Measurements from ENCODE around the gene TSGA10IP. TPM values are rescaled to one million over a fixed set of nuclear protein-coding genes. Genes with fewer than 3 reads are reported as not detected.

TSGA10IP gene
- total and polyA plus RNA-seq, 11 donors: 0.51 TPM; not detected in 10

DNA sequence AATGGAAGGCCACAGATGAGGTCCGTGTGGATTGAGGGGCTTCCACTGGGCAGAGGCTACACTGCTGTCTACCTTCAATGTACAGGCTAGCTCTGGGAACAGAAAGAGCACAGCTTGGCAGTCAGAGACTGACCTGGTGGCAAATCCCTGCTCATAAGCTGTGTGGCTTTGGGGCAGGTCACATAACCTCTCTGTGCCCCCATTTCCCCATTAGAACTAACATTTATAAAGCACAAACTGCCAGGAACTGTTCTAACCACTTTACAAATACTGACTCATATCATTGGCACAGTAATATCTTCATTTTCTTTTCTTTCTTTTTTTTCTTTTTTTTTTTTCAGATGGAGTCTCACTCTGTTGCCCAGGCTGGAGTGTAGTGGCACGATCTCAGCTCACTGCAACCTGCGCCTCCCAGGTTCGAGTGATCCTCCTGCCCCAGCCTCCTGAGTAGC, 48.2 kb upstream of the TSGA10IP start:
- Histone ChIP-seq H3K36me3 (no peaks in the 10 kb centered on the region), H3K27ac (no peak overlapping the region), H3K27me3 (peaks cover 0 to 15% (median 0%) of the 10 kb centered on the region in 9 donors), H3K9me3 (no peaks in the 10 kb centered on the region), H3K4me1 (peaks cover 7 to 56% (median 40%) of the 10 kb centered on the region in 12 donors), H3K4me3 (no peak overlapping the region)
- intact Hi-C loops (cut with DNase I): no loop called here
- 93 to 95% (median 94%) methylated on average over 4 of the region's 4 CpGs for WGBS, 4 donors
- TF ChIP-seq, protein P1, sequence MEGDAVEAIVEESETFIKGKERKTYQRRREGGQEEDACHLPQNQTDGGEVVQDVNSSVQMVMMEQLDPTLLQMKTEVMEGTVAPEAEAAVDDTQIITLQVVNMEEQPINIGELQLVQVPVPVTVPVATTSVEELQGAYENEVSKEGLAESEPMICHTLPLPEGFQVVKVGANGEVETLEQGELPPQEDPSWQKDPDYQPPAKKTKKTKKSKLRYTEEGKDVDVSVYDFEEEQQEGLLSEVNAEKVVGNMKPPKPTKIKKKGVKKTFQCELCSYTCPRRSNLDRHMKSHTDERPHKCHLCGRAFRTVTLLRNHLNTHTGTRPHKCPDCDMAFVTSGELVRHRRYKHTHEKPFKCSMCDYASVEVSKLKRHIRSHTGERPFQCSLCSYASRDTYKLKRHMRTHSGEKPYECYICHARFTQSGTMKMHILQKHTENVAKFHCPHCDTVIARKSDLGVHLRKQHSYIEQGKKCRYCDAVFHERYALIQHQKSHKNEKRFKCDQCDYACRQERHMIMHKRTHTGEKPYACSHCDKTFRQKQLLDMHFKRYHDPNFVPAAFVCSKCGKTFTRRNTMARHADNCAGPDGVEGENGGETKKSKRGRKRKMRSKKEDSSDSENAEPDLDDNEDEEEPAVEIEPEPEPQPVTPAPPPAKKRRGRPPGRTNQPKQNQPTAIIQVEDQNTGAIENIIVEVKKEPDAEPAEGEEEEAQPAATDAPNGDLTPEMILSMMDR (IDR thresholded peaks at IDR 0.05): no peak
- no peak for TF ChIP-seq POLR2A (IDR thresholded peaks at IDR 0.05)
- no peak for ATAC-seq
- DNase-seq: no peak

DNA sequence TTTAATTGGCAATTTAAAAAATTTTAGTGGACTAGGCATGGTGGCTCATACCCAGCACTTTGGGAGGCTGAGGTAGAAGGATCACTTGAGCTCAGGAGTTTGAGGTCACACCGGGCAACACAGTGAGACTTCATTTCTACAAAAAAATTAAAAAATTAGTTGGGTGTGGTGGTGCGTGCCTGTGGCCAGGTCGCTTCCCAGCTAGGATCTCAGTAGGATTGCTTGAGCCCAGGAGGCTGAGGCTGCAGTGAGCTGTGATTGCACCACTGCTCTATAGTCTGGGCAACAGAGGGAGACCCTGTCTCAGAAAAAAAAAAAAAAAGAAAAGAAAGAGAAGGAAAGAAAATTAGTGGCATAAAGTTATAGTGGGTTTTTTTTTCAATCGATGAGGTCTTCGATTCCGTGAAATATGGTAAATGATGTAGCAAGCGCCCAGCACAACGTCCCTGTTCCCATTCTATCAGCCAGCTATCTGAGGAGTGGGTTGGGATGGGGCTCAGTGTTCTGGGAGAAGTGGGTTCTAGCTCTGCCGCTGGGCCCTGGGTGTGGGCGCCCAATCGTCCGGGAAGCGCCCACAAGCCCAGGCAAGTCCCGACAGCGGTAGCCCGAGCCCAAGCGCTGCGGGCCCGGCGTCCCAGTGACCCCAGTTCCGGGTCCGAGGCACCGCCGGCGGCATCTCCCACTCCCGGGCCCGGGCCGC, 46.5 kb upstream of the TSGA10IP start:
- TF ChIP-seq, protein P1 (IDR thresholded peaks at IDR 0.05): no peak
- TF ChIP-seq POLR2A (IDR thresholded peaks at IDR 0.05): no peak
- DNase-seq: no peak
- Histone ChIP-seq H3K27me3 (peaks cover 0 to 15% (median 0%) of the 10 kb centered on the region in 9 donors), H3K27ac (peak overlapping the region in 5 of 12 donors; percentile 63 to 82 (median 69)), H3K9me3 (no peaks in the 10 kb centered on the region), H3K4me3 (peak overlapping the region; percentile 41 to 81 (median 61)), H3K36me3 (no peaks in the 10 kb centered on the region), H3K4me1 (peaks cover 0 to 38% (median 24%) of the 10 kb centered on the region in 12 donors)
- no peak for ATAC-seq
- WGBS, 4 donors: 24 to 60% (median 32%) methylated on average over 13 to 28 of the region's 28 CpGs
- intact Hi-C loops (cut with DNase I): no loop called here

DNA sequence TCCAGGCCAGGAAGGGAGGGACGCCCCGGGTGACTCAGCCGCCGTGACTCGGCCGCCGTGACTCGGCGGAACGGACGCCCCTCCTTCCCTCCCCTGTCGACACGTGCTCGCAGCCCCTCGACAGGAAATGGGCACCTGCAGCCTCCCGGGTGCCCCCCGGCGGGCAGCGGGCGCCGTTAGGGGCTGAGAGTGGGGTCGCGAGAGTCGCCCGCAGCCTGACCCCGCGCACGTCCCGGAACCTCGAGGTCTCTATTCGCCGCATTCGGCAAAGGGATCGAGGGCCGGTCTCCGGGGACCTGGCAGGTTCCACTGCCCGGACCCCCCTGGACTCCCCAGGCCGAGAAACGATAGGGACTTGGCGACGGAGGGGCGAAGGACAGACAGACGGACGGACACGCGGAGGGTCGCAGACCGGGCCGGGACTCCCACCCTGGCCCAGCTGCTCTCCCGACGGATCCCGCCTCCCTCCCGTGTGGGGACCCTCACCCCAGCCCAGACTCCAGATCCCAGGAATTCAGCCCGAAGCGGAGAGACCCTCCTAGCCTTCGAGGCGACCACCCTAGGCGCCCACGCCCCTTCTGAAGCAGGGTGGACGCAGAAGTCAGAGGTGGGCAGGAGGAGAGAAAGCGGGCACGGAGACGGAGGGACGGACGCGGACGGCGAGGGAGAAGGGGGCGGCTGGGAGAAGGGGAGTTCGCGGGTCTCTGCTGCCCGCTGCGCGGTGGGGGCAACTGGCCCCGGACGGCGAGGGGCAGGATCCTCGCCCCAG, 45.7 kb upstream of the TSGA10IP start:
- DNase-seq (peak; percentile 56 to 83 (median 65)), ATAC-seq (peak in 3 of 4 donors; percentile 63 to 72 (median 72))
- 2 to 3% (median 2%) methylated on average over 34 to 78 of the region's 78 CpGs for WGBS, 4 donors
- intact Hi-C loops (cut with DNase I): no loop called here
- Histone ChIP-seq H3K27me3 (peaks cover 0 to 15% (median 0%) of the 10 kb centered on the region in 9 donors), H3K36me3 (no peaks in the 10 kb centered on the region), H3K4me1 (peaks cover 0 to 31% (median 19%) of the 10 kb centered on the region in 12 donors), H3K27ac (peak overlapping the region in 8 of 12 donors; percentile 20 to 82 (median 65)), H3K9me3 (no peaks in the 10 kb centered on the region), H3K4me3 (peak overlapping the region; percentile 41 to 81 (median 61))
- TF ChIP-seq POLR2A (IDR thresholded peaks at IDR 0.05): peak in 1 of 2 donors; percentile 29
- TF ChIP-seq, protein P1 (IDR thresholded peaks at IDR 0.05): no peak

Measured in heart left ventricle (tissue), 16 donors.